ENCODE data around the gene RPL13A. TPM values are rescaled to one million over a fixed set of nuclear protein-coding genes. Genes with fewer than 3 reads are reported as not detected.

RPL13A gene
- total RNA-seq, 1 experiment from 2014 or later, result 2,726 TPM

DNA sequence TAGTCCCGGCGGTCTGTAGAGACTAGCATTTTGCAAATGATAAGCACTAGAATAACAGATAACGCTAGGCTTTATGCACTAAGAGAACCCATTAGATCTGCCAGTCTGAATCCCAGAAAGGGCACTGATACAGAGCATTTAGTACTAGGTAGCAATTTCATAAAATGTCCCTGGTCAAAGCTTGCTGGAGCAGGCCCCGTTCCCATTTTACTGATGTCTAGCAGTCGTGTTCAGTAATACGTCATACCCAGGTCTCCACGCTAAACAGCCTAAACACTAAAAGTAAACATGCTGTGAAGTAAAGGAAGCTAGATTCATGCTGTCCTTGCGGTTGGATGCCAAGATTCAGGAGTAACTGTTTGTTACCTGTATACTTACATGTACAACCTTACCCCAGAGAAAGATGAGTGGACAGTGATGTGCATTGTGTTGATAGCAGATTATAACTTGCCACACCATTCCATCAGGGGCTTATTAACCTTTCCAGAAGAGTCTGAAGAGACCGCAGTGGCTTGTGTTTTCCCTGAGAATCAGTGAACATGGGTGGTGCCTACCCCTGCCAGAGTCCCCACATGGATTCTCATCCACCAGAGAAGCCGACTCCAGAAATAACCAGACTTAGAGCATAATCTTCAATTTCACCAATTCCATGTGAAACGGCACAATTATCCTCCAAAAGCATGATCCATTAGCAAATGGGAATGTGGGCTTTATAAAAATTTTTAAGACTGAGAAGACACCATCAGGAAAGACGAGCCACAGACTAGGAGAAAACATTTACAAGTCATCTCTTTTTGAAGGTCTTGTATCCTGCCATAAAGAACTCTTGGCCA, 5.4 kb downstream of the RPL13A start:
- Histone ChIP-seq H3K4me1 (peaks cover 25% of the 10 kb centered on the region), H3K36me3 (ENCODE audit: control insufficient read depth, insufficient read depth, low read length) (peaks cover 12% of the 10 kb centered on the region), H3K9me3 (no peaks in the 10 kb centered on the region), H3K4me3 (ENCODE audit: low read depth, low read length) (no peak overlapping the region), H3K27me3 (replicated peaks; ENCODE audit: control insufficient read depth, insufficient read depth, low read length) (no peaks in the 10 kb centered on the region)
- Mint-ChIP-seq H3K4me1 (ENCODE audit: low read depth, unreplicated experiment) (peaks cover 6% of the 10 kb centered on the region), H3K27me3 (ENCODE audit: insufficient read depth, unreplicated experiment) (no peaks in the 10 kb centered on the region), H3K4me3 (ENCODE audit: unreplicated experiment) (no peak overlapping the region), H3K9me3 (ENCODE audit: unreplicated experiment) (no peaks in the 10 kb centered on the region), H3K27ac (ENCODE audit: unreplicated experiment) (peak overlapping the region; percentile 76), H3K36me3 (ENCODE audit: insufficient read depth, unreplicated experiment) (peaks cover 100% of the 10 kb centered on the region)
- BruUV-seq (replicated peaks), result no TSS peak
- TF ChIP-seq, protein P1, sequence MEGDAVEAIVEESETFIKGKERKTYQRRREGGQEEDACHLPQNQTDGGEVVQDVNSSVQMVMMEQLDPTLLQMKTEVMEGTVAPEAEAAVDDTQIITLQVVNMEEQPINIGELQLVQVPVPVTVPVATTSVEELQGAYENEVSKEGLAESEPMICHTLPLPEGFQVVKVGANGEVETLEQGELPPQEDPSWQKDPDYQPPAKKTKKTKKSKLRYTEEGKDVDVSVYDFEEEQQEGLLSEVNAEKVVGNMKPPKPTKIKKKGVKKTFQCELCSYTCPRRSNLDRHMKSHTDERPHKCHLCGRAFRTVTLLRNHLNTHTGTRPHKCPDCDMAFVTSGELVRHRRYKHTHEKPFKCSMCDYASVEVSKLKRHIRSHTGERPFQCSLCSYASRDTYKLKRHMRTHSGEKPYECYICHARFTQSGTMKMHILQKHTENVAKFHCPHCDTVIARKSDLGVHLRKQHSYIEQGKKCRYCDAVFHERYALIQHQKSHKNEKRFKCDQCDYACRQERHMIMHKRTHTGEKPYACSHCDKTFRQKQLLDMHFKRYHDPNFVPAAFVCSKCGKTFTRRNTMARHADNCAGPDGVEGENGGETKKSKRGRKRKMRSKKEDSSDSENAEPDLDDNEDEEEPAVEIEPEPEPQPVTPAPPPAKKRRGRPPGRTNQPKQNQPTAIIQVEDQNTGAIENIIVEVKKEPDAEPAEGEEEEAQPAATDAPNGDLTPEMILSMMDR (IDR thresholded peaks at IDR 0.05; ENCODE audit: insufficient read depth in 1 of 2, low read depth in 1 of 2, low read length in 1 of 2, severe bottlenecking in 1 of 2, unreplicated experiment in 1 of 2), result no peak
- DNase-seq, result no peak
- intact Hi-C loops (cut with micrococcal nuclease; ENCODE audit: unreplicated experiment), result no loop called here
- ChIA-PET CTCF (no interaction called here), POLR2A (interaction anchor here (0.9 kb wide), 1 partner anchor 39 kb away, joined by 3 read pairs; the partner anchor contains the start of gene ALDH16A1)

DNA sequence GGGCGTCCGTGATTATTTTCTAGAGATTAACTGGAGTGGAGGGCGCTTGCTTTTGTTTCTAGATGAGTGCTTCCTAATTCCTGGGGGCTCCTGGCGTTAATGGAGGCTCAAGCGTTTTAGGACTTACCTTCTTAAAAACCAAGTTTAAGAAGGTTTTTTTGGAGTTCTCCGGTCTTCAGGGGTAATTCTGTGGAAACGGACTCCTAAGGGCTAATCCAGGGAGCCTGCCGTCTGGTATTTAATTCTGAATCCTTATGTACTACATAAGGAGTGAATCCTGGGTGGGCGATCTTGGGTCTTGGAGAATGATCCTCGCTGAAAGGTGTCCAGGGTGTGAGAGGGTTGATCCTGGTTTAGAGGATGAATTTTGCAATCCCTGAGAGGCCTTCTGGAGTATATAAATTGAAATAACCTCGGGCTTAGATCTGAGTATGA, 9.2 kb downstream of the RPL13A start:
- TF ChIP-seq, protein P1 (IDR thresholded peaks at IDR 0.05; ENCODE audit: insufficient read depth in 1 of 2, low read depth in 1 of 2, low read length in 1 of 2, severe bottlenecking in 1 of 2, unreplicated experiment in 1 of 2), result no peak
- Mint-ChIP-seq H3K36me3 (ENCODE audit: insufficient read depth, unreplicated experiment) (peaks cover 97% of the 10 kb centered on the region), H3K9me3 (ENCODE audit: unreplicated experiment) (no peaks in the 10 kb centered on the region), H3K27ac (ENCODE audit: unreplicated experiment) (peak overlapping the region; percentile 99), H3K4me3 (ENCODE audit: unreplicated experiment) (peak overlapping the region; percentile 98), H3K27me3 (ENCODE audit: insufficient read depth, unreplicated experiment) (no peaks in the 10 kb centered on the region), H3K4me1 (ENCODE audit: low read depth, unreplicated experiment) (peaks cover 13% of the 10 kb centered on the region)
- H3K36me3 ChIP-seq (ENCODE audit: control insufficient read depth, insufficient read depth, low read length), result peaks cover 16% of the 10 kb centered on the region
- H3K4me1 ChIP-seq, result peaks cover 20% of the 10 kb centered on the region
- no peaks in the 10 kb centered on the region for H3K27me3 ChIP-seq (replicated peaks; ENCODE audit: control insufficient read depth, insufficient read depth, low read length)
- POLR2A ChIA-PET, result interaction anchor here (1.0 to 2.8 kb wide), 5 partner anchors 50 to 167 kb away, joined by 3 to 22 read pairs (median 8); partner anchors contain the start of genes NOSIP, PRRG2 and RRAS
- peak overlapping the region; percentile 93 for H3K4me3 ChIP-seq (ENCODE audit: low read depth, low read length)
- BruUV-seq (replicated peaks), result TSS peak; percentile 61
- CTCF ChIA-PET, result interaction anchor here (1.4 to 2.1 kb wide), 3 partner anchors 15 to 74 kb away, joined by 4 to 9 read pairs (median 4); no protein-coding TSS in a partner anchor
- DNase-seq, result no peak
- intact Hi-C loops (cut with micrococcal nuclease; ENCODE audit: unreplicated experiment), result loop anchor here (1.0 kb wide), 3 partner anchors 9 to 146 kb away; partner anchors contain the start of genes ALDH16A1, RPL13A and SCAF1
- H3K9me3 ChIP-seq, result no peaks in the 10 kb centered on the region

DNA sequence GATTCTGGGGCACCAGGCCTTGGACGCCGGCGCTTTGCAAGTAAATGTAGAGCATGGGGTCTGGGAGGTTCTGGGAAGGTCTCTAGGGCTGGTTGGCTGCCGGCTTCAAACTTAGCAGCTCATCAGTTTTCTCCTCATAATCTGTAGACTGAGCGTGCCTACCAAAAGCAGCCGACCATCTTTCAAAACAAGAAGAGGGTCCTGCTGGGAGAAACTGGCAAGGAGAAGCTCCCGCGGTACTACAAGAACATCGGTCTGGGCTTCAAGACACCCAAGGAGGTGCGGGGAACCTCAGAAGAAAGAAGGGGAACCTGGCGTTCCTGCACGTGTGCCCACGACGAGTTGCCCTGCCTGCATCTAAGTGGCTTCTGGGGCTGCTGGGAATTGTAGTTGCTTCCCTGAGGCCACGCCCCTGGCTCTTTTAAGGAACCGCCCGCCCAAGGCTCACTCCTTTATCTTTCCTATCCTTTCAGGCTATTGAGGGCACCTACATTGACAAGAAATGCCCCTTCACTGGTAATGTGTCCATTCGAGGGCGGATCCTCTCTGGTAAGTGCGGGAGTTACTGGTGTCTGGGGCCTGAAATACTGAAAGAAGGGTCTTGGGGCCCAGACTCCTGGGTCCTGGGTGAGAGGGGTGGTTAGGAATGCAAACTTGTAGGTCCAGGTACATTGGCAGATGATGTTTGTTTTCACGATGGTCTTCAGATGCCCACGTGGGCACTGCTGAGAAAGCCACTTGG, 9.8 kb downstream of the RPL13A start:
- POLR2A ChIA-PET, result no interaction called here
- CTCF ChIA-PET, result interaction anchor here (1.5 to 2.1 kb wide), 2 partner anchors 16 to 50 kb away, joined by 4 to 9 read pairs; no protein-coding TSS in a partner anchor
- Histone ChIP-seq H3K4me1 (peaks cover 20% of the 10 kb centered on the region), H3K27me3 (replicated peaks; ENCODE audit: control insufficient read depth, insufficient read depth, low read length) (no peaks in the 10 kb centered on the region), H3K4me3 (ENCODE audit: low read depth, low read length) (peak overlapping the region; percentile 93), H3K36me3 (ENCODE audit: control insufficient read depth, insufficient read depth, low read length) (peaks cover 16% of the 10 kb centered on the region), H3K9me3 (no peaks in the 10 kb centered on the region)
- Mint-ChIP-seq H3K27me3 (ENCODE audit: insufficient read depth, unreplicated experiment) (no peaks in the 10 kb centered on the region), H3K4me1 (ENCODE audit: low read depth, unreplicated experiment) (peaks cover 13% of the 10 kb centered on the region), H3K36me3 (ENCODE audit: insufficient read depth, unreplicated experiment) (peaks cover 90% of the 10 kb centered on the region), H3K9me3 (ENCODE audit: unreplicated experiment) (no peaks in the 10 kb centered on the region), H3K4me3 (ENCODE audit: unreplicated experiment) (peak overlapping the region; percentile 98), H3K27ac (ENCODE audit: unreplicated experiment) (peak overlapping the region; percentile 99)
- BruUV-seq (replicated peaks), result no TSS peak
- TF ChIP-seq, protein P1 (IDR thresholded peaks at IDR 0.05; ENCODE audit: insufficient read depth in 1 of 2, low read depth in 1 of 2, low read length in 1 of 2, severe bottlenecking in 1 of 2, unreplicated experiment in 1 of 2), result no peak
- peak in 1 of 2 experiments; percentile 62 for DNase-seq
- intact Hi-C loops (cut with micrococcal nuclease; ENCODE audit: unreplicated experiment), result no loop called here

All from Caco-2 (cell line).